ENCODE measurements around the gene SLC29A3.

SLC29A3 gene

GRCh38 chr10:71394926-71395562 lies 76.0 kb downstream of the SLC29A3 start:
- DNase-seq: no peak

GRCh38 chr10:71395621-71396020 lies 76.6 kb downstream of the SLC29A3 start:
- DNase-seq: no peak

- peak; percentile 14 for DNase-seq
Measured at GRCh38 chr10:71396084-71396710, 77.1 kb downstream of the SLC29A3 start.

DNA sequence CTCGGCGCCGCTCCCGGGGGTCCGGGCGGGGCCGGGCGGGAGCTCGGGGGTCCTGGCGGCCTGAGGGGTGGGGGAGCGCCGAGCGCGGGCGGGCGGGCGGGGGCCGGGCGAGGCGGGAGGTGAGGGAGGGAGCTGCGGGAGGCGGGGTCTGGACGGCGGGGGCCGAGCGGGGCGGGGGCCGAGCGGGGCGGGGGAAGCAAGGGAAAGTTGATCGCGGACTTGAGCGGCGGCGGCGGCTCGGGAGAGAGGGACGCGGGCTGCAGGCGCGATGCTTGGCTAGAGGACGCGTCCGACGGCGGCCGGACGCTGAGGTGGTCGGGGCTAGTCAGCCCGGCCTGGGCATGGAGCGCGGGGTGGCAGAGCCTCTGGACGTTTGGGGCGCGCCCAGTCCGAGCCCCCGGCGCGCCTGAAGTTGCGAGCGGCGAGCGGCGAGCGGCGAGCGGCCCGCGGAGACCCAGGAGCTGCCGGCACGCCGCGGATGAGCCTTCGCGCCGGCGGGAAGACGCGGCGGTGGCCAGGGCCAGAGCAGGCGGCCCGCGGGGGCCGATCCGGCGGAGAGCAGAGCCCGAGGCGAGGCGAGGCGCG lies 77.7 kb downstream of the SLC29A3 start, which contains the start of gene CDH23:
Gene CDH23, plus strand, starts transcription at position 210 of the 585 bp plus-strand sequence. CDS start 42,912 bp downstream, outside the sequence.
- DNase-seq: peak; percentile 6

DNA sequence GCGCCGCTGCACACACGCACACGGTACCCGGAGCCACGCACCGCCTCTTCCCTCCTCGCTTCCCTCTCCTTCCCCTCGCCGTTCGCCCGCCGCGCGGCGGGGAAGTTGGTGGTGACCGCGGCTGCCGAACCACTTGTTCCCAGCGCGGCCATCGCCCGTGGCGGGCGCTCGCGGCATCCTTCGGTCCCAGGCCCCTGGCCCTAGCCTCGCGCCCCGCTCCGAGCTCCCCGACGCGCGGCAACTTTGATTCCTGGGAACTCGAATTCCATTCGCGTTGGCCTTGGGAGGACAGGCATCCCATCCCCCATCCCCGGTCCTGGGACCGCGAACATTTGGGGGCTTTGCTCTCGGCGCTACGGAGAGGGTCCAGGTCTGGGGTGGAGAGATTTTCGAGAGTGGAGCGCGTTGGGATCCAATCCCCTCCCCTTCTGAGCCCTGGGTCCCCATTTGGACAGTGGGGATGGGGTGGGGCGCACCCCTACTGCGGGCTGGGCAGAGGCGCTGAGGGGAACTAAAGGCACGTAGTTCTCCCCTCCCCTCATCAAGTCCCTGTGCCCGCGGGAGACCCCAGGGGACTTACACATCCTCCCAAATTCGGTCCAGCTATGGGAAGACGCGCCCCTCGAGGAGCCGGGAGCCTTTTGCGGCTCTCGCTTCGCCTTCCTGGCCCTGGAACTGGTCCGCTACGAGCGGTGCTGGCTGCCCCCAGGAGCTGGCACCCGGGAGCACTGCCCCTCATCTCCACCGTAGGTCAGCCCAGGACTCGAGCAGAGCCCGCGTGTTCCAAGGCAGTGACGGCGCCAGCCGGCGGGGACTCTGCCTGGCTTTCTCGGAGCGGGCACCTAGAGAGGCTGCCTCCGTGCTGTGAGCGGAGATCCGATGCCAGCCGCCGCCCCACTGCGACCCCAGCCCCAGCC lies 78.5 kb downstream of the SLC29A3 start:
- DNase-seq: no peak

- no peak for DNase-seq
Measured at GRCh38 chr10:71398976-71399375, 79.9 kb downstream of the SLC29A3 start.

DNA sequence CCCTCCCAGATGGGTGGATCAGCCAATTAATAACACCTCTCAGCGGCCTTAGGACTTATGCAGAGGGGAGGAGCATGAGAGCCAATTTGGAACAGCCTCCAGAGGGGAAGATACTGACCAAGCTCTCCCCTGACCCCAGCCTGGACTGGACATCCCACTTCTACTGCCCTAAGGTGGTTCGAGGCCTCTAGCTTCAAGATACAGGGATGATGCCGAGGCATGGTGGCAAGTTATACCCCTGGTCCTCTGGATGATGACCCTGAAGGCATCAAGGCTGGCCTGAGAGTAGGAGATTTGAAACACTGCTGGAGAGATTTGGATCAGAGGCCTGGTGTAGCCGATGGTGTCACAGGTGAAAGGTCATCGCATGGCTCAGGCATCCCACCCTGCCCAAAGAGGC lies 80.9 kb downstream of the SLC29A3 start:
- no peak for DNase-seq

GRCh38 chr10:71401056-71401455 lies 82.0 kb downstream of the SLC29A3 start:
- DNase-seq: no peak

DNA sequence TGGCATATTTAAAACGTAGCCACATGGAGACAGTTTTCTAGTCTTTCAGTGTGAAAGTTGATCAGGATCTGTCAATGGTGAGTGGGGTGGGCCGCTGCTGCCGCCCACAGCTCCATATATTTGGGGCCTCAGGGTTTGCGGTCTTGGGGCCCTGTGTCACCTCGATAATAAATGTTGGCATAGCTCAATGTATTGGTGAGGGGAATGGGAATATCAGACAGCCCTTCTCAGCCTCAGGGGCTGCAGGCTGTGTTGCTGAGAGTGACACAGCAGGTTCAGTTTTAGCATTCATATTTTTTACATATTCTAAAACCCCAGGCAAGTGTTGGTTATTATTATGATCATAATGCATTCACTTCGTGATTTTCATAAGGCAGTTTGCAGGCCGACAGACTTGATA lies 82.9 kb downstream of the SLC29A3 start:
- no peak for DNase-seq

DNA sequence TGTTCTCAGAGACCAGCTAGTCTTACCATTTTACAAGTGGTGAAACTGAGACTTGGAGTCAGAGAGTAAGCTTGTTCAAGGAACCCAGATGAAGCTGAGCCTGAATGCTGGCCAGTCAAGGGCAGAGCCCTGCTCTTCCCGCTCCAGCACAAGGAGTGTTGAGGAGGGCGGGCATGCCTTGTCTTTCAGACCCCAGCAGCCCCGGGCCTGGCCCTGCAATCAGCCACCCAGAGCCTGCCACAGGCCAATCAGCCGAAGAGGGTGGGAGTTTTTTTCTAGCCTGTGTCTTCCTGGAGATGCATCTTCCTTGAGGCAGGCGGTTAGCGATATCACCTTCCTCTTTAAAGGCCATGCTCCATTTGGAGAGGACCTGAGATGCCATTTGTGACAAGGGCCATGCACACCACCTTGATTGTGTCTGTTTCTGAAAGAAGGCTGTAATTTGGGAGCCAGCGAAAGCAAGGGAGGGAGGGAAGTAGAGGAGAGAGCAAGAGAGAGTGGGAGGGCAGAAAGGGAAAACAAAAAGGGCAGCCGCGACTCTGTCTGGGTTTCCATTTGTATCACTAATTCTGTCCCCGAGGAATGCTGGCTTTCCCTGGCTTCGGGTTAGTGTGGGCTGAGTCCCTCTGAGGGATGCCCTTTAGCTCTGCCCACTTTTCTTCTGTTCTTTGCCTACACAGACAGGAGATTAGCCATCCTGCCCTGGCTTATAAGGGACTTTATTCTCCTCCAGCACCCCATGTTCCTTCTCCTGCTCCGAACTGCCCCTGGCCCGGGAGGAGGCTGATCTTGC lies 85.6 kb downstream of the SLC29A3 start:
- DNase-seq: no peak

DNA sequence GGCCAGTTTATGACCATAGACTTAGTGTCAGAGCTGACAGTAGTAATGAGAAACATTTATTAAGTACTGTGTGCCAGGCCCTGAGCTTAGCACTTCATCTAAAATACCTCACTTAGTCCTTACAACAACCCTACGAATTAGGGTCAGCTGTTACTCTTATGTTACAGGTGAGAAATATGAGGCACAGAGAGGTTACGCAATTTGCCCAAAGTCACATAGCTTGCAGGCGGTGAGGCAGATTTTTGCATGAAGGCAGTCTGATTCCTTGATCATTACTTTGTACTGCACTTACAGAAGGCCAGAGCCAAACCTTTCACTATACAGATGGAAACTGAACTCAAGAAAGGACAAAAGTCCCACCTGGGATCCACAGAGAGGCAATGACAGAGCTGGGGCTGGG lies 87.8 kb downstream of the SLC29A3 start:
- DNase-seq: no peak

DNA sequence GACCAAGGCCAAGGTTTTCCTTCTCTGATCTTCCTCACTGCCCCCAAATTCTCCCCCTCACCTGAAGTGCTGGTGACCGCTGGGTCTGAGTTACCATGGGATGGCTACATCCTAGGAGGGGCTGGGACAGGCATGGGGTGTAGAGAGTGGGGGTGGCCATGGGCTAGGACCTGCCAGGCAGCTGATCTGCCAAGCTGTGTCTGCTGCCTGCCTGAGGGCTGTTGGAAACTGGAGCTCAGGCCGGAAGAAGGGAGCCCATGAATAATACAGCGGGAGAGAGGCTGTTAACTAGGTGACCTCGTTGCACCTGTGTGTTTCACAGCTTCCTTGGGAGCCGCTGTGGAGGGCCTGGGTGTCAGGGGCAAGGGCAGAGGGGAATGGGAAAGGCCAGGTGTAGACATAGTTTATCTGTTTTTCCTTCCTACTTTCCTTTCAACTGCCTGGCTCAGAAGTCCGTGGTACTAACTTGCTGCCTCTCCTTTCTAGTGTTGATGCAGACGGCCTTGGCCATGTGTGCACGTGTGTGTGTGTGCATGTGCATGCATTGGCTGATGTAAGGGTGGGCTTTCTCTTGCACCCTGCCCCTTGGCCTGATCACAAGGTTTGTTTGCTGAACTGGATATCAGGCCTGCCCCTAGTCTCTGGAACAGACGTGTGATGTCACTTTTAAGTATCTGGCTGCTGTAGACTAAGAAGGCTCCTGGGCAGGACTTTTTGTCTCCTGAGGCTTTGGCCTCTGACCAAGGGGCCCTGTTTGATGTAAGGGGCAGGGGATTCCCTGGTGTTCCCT lies 89.6 kb downstream of the SLC29A3 start:
- no peak for DNase-seq

- DNase-seq: no peak
Measured at GRCh38 chr10:71409516-71410104, 90.6 kb downstream of the SLC29A3 start.

All from activated naive CD4-positive, alpha-beta T cell treated with Interleukin-2 at 50 U/mL for 16 hours (primary cell).